Hematopoietic multipotent progenitor cell treated with erythropoietin and hydrocortisone succinate and interleukin-3 and kit ligand, for 8 days (in vitro differentiated cells): ENCODE results near the gene TDRD1.

Experiments
- DNase-seq: peaks from one replicate; pipeline ENCODE4 v3.0.0-alpha.2; 2015

Gene TDRD1

GRCh38 chr10:114179747-114180146, 594 bp downstream of the TDRD1 start:
- no peak for DNase-seq

GRCh38 chr10:114180937-114181336, 1.8 kb downstream of the TDRD1 start:
- DNase-seq = no peak

- no peak for DNase-seq
These were observed 2.8 kb downstream of the TDRD1 start for GRCh38 chr10:114181971-114182370.

- DNase-seq = no peak
These were observed 4.4 kb downstream of the TDRD1 start for GRCh38 chr10:114183563-114183962.

GRCh38 chr10:114184276-114184675, 5.1 kb downstream of the TDRD1 start:
- no peak for DNase-seq

- no peak for DNase-seq
These were observed 8.8 kb downstream of the TDRD1 start for GRCh38 chr10:114188001-114188400.

GRCh38 chr10:114188900-114189299, 9.7 kb downstream of the TDRD1 start:
- no peak for DNase-seq

- DNase-seq = no peak
These were observed 10.5 kb downstream of the TDRD1 start for GRCh38 chr10:114189700-114190099.

- DNase-seq = no peak
These were observed 15.9 kb downstream of the TDRD1 start for GRCh38 chr10:114195079-114195478.

GRCh38 chr10:114199239-114199638, 20.1 kb downstream of the TDRD1 start:
- DNase-seq = no peak

GRCh38 chr10:114202812-114203211, 23.7 kb downstream of the TDRD1 start:
- no peak for DNase-seq

- no peak for DNase-seq
These were observed 27.7 kb downstream of the TDRD1 start for GRCh38 chr10:114206902-114207301.

- no peak for DNase-seq
These were observed 28.2 kb downstream of the TDRD1 start for GRCh38 chr10:114207349-114207748.

- no peak for DNase-seq
These were observed 29.2 kb downstream of the TDRD1 start for GRCh38 chr10:114208351-114208750.

- DNase-seq = no peak
These were observed 33.0 kb downstream of the TDRD1 start for GRCh38 chr10:114212153-114212552.

- DNase-seq = no peak
These were observed 35.9 kb downstream of the TDRD1 start for GRCh38 chr10:114215033-114215432.

- no peak for DNase-seq
These were observed 41.1 kb downstream of the TDRD1 start for GRCh38 chr10:114220281-114220680.

- no peak for DNase-seq
These were observed 42.1 kb downstream of the TDRD1 start for GRCh38 chr10:114221235-114221634.

GRCh38 chr10:114223066-114223465, 43.9 kb downstream of the TDRD1 start:
- DNase-seq = no peak

GRCh38 chr10:114228156-114228555, 49.0 kb downstream of the TDRD1 start:
- DNase-seq = no peak

GRCh38 chr10:114232561-114233176, 53.5 kb downstream of the TDRD1 start:
- DNase-seq = no peak

- no peak for DNase-seq
These were observed 54.3 kb downstream of the TDRD1 start for GRCh38 chr10:114233482-114233881.

GRCh38 chr10:114234132-114234531, 55.0 kb downstream of the TDRD1 start:
- no peak for DNase-seq

- no peak for DNase-seq
These were observed 60.2 kb downstream of the TDRD1 start, which contains the start of gene VWA2 for GRCh38 chr10:114239117-114239993. Gene VWA2 (plus strand): TSS chr10:114239254. CDS start chr10:114248714, 9,460 bp downstream.
